HG02981 (cell line): Measurements from ENCODE around the gene KCNMA1.
"Not testable (repeated sequence)": the region's sequence is repeated elsewhere in the genome, so short reads cannot be mapped to it uniquely, and the experiment has no call there.

ENCODE experiments used
- ATAC-seq: cut with Tn5 transposase; IDR thresholded peaks from one replicate; pipeline ENCODE4 v1.9.1; 2021; ENCODE audit warnings: mild to moderate bottlenecking, moderate library complexity; ENCODE audit not compliant: unreplicated experiment

The KCNMA1 gene

DNA sequence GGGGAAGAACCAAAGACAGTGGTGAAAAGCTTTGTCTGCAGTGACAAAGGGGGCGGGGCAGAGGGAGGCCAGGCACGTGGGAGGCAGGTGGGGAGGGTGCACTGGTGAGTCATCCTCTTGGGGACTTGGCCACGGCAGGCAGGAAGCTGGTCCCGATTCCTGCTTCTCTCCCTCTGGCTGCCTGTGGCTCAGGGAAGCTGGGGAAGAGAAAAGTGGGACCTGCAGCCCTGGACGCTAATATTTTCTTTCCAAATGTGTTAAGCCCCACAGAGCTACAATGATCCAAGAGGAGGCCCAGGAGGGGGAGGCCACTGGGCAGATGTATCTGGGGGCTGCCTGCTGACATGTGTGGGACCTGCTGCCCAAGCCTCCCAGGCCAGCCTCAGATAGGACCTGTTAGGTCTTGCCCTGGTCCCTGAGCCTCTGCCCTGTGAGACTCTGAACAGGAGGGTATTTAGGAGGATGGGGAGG, 231.8 kb downstream of the KCNMA1 start:
- ATAC-seq = no peak

DNA sequence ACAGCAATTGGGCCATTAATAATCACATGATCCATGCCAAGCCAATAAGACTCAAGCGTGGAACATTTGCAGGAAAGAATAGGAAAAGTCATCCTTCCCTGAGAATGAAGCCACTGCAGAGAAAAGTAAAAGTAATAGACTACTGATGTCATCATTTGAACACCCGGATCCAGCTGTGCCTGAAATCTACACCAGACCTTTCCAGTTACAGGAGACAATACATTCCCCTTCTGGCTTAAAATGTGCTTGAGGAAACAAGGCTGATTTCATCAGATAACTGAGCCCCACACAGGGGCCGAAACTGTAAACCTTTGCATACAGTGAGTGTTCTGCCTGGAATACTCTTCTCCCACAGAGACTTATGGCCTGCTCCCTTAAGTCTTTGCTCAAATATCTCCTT, 232.8 kb downstream of the KCNMA1 start:
- no peak for ATAC-seq

- ATAC-seq = no peak
Measured at GRCh38 chr10:77403761-77404160, 233.8 kb downstream of the KCNMA1 start.

DNA sequence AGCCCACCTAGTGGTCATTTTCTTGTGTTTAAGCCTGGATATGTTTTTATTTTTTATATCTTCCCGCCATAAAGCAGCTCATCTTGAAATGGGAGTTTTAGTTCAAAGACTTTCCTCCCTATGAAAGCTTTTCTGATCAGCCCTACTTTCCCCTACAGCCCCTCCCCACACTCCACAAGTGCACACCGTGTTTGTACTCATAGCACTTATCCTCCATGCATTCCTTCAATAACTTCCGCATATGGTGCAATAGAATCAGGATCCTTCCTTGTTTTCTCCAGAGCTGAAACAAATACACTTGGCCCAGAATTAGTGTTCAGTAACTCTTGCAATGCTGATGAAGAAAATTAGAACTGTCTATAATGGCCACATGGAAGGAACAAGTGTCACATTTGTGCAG, 235.9 kb downstream of the KCNMA1 start:
- no peak for ATAC-seq

DNA sequence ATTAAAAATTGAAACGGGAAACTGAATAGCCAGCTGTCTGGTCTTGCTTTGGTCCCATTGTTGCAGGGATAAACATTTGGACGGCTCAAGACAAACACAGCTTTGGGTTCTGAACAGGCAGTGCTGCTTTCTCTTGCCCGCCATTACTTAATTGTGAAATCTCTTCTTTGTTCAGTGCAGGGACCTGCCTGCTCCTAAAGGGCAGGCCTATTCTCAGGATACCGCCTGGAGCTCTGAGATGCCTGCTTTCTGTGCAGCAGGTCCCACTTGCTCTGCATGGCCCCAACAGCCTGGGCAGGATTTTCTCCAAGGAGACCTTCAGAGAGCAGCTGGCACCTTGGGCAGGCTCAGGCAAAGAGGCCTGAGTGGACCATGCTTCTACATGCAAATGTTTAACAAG, 237.6 kb downstream of the KCNMA1 start:
- no peak for ATAC-seq

GRCh38 chr10:77398986-77399755, 238.4 kb downstream of the KCNMA1 start:
- no peak for ATAC-seq

DNA sequence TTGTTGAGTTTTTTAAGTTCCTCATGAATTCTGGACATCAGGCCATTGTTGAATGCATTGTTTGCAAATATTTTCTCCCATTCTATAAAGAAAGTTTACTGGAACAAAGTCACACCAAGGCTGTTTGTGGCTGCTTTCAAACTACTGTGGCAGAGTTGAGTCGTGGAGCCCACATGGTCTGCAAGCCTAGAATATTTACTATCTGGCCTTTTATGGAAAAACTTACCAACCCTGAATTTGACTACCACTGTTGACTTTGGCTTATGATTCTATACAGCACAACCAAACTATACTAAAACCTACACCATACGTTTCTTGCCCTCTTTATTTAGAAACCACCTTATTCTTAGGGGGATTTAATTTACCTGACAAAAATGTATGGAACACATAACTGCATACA, 239.1 kb downstream of the KCNMA1 start:
- ATAC-seq = no peak

DNA sequence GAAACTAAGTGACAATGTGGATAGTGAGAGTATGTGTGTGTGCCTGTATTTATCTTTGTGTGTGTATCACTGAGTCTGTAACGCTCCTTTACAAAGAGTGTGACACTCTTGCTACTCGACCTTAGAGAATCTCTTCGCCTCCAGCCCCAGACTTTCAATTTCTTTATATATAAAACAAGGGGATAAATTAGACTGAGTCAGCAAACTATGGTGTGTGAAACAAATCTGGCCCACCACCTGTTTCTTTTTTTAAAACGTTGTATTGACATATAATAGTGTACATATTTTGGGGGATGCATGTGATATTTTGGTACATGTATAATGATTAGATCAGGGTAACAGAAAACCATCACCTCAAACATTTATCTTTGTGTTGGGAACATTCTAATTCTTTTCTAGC, 240.5 kb downstream of the KCNMA1 start:
- ATAC-seq = no peak

- no peak for ATAC-seq
Measured at GRCh38 chr10:77396290-77396689, 241.3 kb downstream of the KCNMA1 start.

- no peak for ATAC-seq
Measured at GRCh38 chr10:77393821-77394501, 243.6 kb downstream of the KCNMA1 start.

GRCh38 chr10:77393411-77393810, 244.2 kb downstream of the KCNMA1 start:
- no peak for ATAC-seq

- ATAC-seq = no peak
Measured at GRCh38 chr10:77392851-77393250, 244.8 kb downstream of the KCNMA1 start.

DNA sequence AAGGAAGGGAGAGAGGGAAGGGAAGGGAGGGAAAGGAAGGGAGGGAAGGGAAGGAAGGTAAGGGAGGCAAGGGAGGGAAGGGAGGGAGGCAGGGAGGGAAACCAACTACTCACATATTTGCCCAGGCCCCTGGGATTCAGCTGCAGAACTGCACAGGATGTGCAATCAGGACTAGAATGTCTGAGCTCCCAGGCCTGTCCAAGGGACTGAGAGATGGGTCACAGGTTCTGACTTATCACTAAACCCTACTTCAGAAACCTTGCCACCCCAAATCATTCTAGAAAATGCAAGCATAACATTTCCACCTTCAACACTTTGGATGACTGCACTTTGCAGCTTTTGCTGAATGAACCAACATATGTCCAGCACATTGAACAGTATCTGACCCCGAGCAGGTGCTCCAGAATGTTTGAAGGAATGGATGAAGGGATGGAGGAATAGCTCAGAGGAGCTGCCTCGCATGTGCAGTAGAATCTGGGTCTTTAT, 245.3 kb downstream of the KCNMA1 start:
- no peak for ATAC-seq

DNA sequence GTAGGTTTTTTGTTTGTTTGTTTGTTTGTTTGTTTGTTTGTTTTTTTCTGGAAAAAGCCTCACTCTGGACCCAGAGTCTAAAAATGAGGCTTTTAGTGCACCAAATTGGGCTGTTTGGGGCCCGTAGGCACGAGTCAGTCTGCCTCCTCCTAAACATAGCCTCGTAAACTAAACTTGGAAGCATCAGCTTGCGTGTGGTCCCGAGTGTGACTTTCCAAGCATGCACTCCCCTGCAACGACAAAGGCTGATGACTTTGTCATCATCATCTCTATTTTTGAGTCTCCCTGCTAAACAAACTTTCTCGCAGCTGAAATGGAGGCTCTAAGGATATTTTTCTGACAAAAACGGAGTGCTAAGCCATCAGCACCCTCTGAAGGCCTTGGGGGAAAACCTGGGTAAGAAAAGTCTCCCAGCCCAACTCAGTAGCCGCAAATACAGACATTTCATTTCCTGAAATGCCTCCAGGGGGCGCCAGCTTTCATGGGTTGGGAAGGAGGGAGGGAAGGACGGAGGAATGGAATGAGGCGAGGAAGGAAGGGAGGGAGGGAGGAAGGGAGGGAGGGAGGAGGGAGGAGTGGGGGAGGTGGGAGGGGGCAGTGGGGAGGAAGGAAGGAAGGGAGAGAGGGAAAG, 245.9 kb downstream of the KCNMA1 start:
- no peak for ATAC-seq

DNA sequence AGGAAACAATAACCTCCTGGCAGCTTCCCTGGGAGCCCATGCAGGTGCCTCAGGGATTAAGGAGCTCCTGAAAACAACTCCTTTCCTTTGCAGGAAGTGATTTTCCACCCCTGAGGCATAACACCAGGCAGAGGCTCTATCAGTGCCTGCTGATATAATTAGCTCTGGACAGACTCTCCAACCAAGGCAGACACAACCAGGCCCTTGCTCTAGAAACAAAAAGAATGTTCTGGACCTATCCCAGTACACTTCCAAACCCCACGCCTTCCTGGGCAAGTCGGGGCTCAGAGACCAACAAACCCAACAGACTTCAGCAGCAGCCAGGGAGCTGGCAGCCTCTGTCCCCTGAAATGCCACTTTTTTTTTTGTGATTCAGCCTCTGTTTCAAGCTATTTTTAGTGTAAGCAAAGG, 247.1 kb downstream of the KCNMA1 start:
- no peak for ATAC-seq

GRCh38 chr10:77388571-77389100, 249.0 kb downstream of the KCNMA1 start:
- ATAC-seq = no peak

- not testable (repeated sequence) for ATAC-seq
Measured at GRCh38 chr10:77387701-77388100, 249.9 kb downstream of the KCNMA1 start.

DNA sequence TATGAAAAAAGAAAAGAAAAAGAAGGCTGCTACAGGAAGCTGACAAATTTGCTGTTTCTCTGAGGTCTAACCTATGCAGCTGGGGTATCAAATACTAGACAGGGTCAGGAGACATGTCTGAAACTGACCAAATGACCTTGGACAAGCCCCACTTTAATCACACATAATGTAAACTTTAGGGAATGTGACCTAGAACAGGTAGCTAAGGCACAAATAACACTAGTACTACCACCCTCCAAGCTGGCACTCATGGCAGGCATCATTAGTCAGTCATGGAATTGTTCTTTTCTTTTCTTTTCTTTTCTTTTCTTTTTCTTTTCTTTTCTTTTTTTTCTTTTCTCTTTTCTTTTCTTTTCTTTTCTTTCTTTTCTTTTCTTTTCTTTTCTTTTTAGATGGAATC, 250.4 kb downstream of the KCNMA1 start:
- no peak for ATAC-seq

DNA sequence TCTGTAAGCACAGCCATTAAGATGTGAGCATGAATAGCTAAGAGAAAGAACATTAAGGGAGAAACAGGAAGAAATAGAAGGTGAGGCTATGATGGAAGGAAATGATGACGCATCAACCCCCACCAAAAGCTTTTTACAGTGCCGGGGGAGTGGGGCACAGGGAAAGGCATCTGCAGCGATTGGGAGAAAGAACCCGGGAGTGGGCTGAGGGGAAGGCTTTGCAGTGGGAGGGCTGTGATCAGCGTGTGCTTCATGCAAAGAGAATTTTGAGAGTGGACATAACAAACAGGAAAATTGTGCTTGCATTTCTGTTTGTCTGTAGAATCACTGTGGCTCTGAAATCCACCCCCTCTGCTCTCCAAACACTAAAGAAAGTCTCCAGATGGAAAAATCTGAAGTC, 250.8 kb downstream of the KCNMA1 start:
- no peak for ATAC-seq

GRCh38 chr10:77386365-77386764, 251.2 kb downstream of the KCNMA1 start:
- no peak for ATAC-seq

DNA sequence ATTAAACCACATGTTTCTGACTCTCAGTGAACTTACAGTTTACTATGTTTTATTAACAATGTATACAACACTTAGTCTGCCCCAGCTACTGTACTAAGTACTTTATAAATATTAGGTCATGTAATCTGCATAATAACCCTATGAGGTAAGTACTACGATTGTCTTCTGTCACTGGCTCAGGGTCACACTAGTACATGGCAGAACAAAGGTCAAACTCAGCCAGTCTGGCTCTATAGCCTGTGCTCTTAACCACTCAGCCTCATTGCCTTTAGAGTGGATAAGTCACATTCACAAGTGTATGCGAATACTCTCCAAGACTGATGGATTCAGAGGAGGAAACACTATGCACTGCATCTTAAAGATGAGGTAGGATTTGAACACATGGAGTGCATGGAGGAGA, 252.3 kb downstream of the KCNMA1 start:
- ATAC-seq = no peak
